ENCODE data around the gene BRMS1L.

DNA sequence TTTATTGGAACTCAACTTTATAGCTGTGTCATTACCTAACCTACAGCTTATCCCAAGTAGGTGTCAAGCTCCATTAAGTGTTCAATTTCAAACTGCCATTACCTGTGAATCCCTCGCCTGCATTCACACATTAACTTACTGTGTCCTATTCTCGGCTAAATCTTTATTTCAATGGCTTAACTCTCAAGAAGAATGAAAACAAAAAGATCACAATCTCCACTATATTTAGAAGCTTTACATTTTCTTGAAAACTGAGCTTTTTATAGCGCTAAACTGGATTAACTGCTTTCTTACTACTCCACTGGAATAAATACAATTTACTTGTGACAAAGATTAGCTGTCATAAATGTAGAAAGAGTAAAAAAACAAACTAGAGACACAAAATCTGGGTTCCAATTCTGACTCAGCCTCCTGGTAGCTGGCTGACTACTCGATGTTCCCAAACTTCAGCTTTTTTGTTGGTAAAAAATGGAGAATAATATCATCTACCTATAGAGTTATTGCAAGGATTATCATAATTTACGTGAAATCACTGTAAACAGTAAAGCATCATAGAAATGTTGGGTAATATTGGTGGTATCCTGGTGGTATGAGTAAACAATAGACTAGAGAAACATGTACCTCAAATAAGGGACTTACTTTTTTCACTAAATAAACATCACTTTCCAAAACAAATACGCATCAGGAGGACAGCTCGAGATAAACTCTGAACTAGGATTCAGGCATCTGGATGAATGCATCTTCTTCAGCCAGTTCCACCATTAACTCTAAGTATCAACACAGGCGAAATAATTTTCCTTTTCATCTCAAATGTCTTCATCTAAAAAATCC lies 18.8 kb upstream of the BRMS1L start:
- TF ChIP-seq POLR2A (IDR thresholded peaks at IDR 0.05): no peak
- no peak for TF ChIP-seq CTCF (IDR thresholded peaks at IDR 0.05)
- no peak for TF ChIP-seq POLR2AphosphoS5 (IDR thresholded peaks at IDR 0.05)
